ENCODE measurements around the gene NEUROD1. TPM values are rescaled to one million over a fixed set of nuclear protein-coding genes. Genes with fewer than 3 reads are reported as not detected.

The NEUROD1 gene
- total RNA-seq, 1 experiment from 2014 or later: not detected

- TF ChIP-seq EZH2 (IDR thresholded peaks at IDR 0.05; ENCODE audit: low read depth): no peak
- TF ChIP-seq CTCF (conservative IDR thresholded peaks at IDR 0.05): no peak
- no peaks in the 10 kb centered on the region; the same call in 1 of the 2 replicates for H3K27me3 ChIP-seq (ENCODE audit: insufficient read depth, low read depth)
- no peaks in the 10 kb centered on the region for H3K9me2 ChIP-seq (ENCODE audit: insufficient read depth)
- no peaks in the 10 kb centered on the region for H3K9me3 ChIP-seq (ENCODE audit: insufficient read depth, low read depth)
- no peaks in the 10 kb centered on the region for H3F3A ChIP-seq (ENCODE audit: insufficient read depth, low read depth)
- no peaks in the 10 kb centered on the region for H4K20me1 ChIP-seq (ENCODE audit: insufficient read depth)
- H3K4me3 ChIP-seq: no peak overlapping the region
- intact Hi-C loops (cut with micrococcal nuclease; ENCODE audit: unreplicated experiment): no loop called here
- no TSS peak for BruUV-seq (replicated peaks)
- no peak overlapping the region for H2AFZ ChIP-seq
- H3K4me2 ChIP-seq: no peak overlapping the region
- DNase-seq: no peak
- ChIA-PET POLR2A (ENCODE audit: unreplicated experiment) (no interaction called here), CTCF (no interaction called here)
- no peak overlapping the region for H3K27ac ChIP-seq
- H3K36me3 ChIP-seq (ENCODE audit: low read depth): no peaks in the 10 kb centered on the region
- H3K4me1 ChIP-seq (replicated peaks; ENCODE audit: insufficient read depth): no peaks in the 10 kb centered on the region
- H3K79me2 ChIP-seq (ENCODE audit: low read depth): no peaks in the 10 kb centered on the region
These were observed 18.0 kb downstream of the NEUROD1 start for GRCh38 chr2:181662287-181662686.

GRCh38 chr2:181660181-181660580, 20.1 kb downstream of the NEUROD1 start:
- no peaks in the 10 kb centered on the region for H3K79me2 ChIP-seq (ENCODE audit: low read depth)

GRCh38 chr2:181658444-181658843, 21.9 kb downstream of the NEUROD1 start:
- no peak overlapping the region for H3K4me2 ChIP-seq
- ChIA-PET POLR2A (ENCODE audit: unreplicated experiment) (no interaction called here), CTCF (no interaction called here)
- H2AFZ ChIP-seq: no peak overlapping the region
- H3K4me3 ChIP-seq: no peak overlapping the region
- no peaks in the 10 kb centered on the region for H3K36me3 ChIP-seq (ENCODE audit: low read depth)
- H3F3A ChIP-seq (ENCODE audit: insufficient read depth, low read depth): no peaks in the 10 kb centered on the region
- H3K9me2 ChIP-seq (ENCODE audit: insufficient read depth): no peaks in the 10 kb centered on the region
- no peaks in the 10 kb centered on the region for H3K27me3 ChIP-seq (ENCODE audit: insufficient read depth, low read depth)
- no peaks in the 10 kb centered on the region for H3K79me2 ChIP-seq (ENCODE audit: low read depth)
- H3K27ac ChIP-seq: no peak overlapping the region
- no peaks in the 10 kb centered on the region for H4K20me1 ChIP-seq (ENCODE audit: insufficient read depth)
- 0 out of 2 replicates have a peak, but pooled peaks cover 6% of the 10 kb centered on the region for H3K4me1 ChIP-seq (replicated peaks; ENCODE audit: insufficient read depth)
- no peak for DNase-seq
- intact Hi-C loops (cut with micrococcal nuclease; ENCODE audit: unreplicated experiment): no loop called here
- H3K9me3 ChIP-seq (ENCODE audit: insufficient read depth, low read depth): no peaks in the 10 kb centered on the region
- no TSS peak for BruUV-seq (replicated peaks)
- TF ChIP-seq EZH2 (IDR thresholded peaks at IDR 0.05; ENCODE audit: low read depth): no peak
- no peak for TF ChIP-seq CTCF (conservative IDR thresholded peaks at IDR 0.05)

More at GRCh38 chr2:181660181-181660580, 20.1 kb downstream of the NEUROD1 start:
- intact Hi-C loops (cut with micrococcal nuclease; ENCODE audit: unreplicated experiment): no loop called here
- no peaks in the 10 kb centered on the region for H3K27me3 ChIP-seq (ENCODE audit: insufficient read depth, low read depth)
- no peaks in the 10 kb centered on the region for H3K9me3 ChIP-seq (ENCODE audit: insufficient read depth, low read depth)
- DNase-seq: no peak
- POLR2A ChIA-PET (ENCODE audit: unreplicated experiment): no interaction called here
- TF ChIP-seq EZH2 (IDR thresholded peaks at IDR 0.05; ENCODE audit: low read depth) (no peak), CTCF (conservative IDR thresholded peaks at IDR 0.05) (no peak)
- H2AFZ ChIP-seq: no peak overlapping the region
- no peaks in the 10 kb centered on the region for H3K36me3 ChIP-seq (ENCODE audit: low read depth)
- H3K4me3 ChIP-seq: no peak overlapping the region
- H3K27ac ChIP-seq: no peak overlapping the region
- H4K20me1 ChIP-seq (ENCODE audit: insufficient read depth): no peaks in the 10 kb centered on the region
- H3F3A ChIP-seq (ENCODE audit: insufficient read depth, low read depth): no peaks in the 10 kb centered on the region
- 0 out of 2 replicates have a peak, but pooled peaks cover 6% of the 10 kb centered on the region for H3K4me1 ChIP-seq (replicated peaks; ENCODE audit: insufficient read depth)
- no TSS peak for BruUV-seq (replicated peaks)
- CTCF ChIA-PET: no interaction called here
- H3K9me2 ChIP-seq (ENCODE audit: insufficient read depth): no peaks in the 10 kb centered on the region
- H3K4me2 ChIP-seq: no peak overlapping the region
